Activated CD4-positive, alpha-beta T cell treated with anti-CD3 and anti-CD28 coated beads, Interleukin-2, amount 50 U/mL, for 1 hour (primary cell): ENCODE measurements around the gene CPNE4.
"Not testable (repeated sequence)": the region's sequence is repeated elsewhere in the genome, so short reads cannot be mapped to it uniquely, and the experiment has no call there.

ENCODE experiments used
- DNase-seq: peaks from one replicate; pipeline ENCODE4 v3.0.0-alpha.2; 2020

CPNE4 gene

DNA sequence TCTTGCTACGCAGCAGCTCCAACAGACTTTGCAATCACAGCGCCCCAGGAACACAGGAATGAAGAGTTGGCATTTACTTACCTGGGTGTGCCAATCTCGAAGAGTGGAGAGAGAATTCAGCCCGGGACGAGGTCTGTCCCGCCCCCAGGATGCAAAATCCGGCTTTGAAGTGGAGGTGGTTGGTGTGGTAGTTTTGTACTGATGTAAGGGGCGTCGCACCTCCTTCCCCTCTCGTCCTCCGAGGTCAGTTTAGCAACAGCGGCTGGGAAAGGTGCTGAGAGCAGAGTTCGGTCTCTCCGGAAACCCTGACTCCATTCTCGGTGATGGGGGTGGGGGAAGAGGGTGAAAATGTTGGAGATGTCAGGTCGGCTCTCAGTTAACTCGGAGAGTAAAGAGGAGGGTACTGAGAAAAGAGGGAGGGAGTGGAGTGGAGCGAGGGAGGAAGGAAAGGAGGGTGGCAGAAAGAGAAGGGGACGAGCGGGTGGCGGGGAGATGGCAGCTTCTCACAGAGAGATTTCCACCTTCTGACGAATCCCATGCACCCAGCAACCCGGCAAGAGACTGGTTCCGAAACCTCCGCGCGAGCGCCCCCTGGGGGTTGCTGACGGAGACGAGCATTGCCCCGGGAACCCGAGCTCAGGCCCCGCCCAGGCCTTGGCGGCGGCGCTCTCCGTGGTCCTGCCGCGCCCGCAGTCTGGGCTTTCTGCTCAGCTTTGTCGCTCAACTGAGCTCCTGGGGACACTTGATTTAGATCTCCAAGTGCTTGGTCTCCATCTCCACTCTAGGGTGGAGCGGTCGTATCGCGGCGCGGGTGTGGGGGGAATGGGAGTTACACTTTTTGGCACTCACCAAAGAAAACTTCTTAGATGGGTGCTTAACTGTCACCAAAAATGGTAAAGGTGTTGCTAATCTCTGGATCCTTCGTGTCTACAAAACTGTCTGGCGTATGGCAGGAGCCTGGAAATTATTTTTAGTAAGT is at the start of gene CPNE4:
Gene CPNE4 (minus strand): TSS at position 529 of the 979 bp plus-strand sequence.
- DNase-seq = peak; percentile 60

DNA sequence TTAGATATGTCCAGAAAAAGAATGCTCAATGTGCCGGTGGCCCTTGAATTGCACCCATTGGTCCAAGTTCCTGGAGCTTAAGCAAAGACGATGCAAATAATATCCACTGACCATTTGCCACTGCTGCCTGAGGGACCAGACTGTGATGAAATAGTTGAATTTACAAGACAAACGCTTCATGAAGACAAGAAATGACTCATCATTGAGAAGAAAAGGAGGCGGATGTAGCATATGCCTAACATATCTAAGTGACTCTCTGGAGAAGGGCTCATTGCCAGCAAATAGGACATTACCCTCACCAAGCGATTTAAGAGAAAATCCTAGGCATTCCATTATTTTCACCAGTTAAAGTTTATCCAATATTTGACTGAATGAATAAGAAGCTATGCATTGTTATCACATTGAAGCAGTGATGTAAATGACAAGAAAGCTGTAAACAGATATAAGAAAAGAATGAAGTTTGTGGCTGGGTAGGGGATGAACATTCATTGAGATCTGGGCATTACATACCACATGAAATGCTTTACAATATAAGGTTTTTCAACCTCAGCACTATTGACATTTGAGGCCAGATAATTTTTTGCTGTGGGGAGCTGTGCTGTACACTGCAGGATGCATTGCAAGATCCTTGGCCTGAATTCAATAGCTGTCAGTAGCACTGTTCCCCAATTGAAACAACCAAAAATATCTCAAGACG is 48.9 kb upstream of the CPNE4 start:
- no peak for DNase-seq

DNA sequence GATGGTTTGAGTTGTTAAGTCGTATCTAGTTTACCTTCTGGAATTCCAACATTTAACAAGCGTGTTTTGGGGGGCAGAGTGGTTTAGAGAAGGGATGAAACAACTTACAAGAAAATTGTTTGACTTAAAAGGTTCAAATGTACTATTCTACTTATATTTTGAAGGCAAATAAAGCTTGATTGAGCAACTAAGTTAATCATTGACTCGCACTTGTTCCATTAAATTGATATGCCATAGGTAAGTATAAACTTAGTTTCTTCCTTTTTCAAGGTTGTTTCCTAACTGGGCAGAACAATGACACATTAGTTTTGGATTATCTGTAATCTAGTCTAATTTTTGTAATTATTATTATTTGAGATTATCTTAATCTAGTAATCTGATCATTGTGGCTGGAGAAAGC is 48.3 kb upstream of the CPNE4 start:
- DNase-seq = no peak

DNA sequence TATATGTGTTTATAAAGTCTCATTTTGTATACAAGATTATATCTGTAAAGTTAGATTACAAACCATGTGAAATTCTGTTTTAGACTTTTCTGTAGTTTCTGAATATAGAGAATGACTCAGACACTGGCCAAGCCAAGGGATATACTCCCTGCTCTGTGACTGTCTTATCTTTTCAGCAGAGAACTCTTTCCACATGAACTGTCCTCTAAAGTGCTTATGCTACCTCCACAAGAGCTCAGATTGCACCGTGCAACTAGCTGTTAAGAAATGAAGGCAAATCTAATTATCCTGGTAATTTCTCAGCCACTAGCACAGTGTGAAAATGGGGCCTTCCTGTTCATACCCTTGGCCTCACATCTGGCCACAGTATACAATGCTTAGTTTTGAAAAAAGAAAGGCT is 44.3 kb upstream of the CPNE4 start:
- DNase-seq = no peak

DNA sequence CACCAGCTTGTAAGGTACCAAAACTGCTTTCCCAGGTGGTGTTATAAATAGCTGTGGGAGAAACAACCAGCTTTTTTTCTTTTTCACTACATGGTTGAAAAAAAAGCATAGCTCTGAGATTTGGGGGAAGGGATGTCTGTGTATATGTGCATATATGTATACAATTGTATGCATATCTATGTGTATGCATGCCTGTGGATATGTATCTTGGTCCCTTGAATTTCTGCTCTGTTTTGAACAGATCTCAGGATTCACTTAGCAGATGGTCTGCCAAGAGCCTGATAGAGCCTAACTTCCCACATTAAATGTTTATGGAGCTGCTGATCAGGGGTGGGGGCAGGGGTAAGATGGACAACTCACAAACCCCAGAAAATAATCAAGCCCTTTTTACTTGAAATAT is 39.0 kb upstream of the CPNE4 start:
- DNase-seq = no peak

DNA sequence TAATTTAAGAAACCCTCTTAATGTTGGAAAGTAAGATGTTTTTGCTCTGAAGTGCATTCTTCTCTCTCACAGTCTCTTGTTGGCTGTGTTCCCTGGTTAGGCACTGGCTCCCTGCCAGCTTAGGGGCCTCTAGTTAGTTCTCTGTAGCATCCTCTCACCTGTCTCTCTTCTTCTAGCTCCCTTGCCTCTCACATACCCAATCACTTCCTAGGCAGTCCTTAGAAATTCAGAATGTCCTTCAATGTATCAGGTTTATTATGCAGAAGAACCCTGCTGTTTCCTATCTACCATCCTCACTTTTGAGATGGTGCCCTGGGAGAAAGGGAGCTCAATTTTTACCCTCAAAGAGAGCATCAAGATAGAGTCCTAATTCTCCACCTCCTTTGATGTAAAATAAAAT is 36.2 kb upstream of the CPNE4 start:
- no peak for DNase-seq

DNA sequence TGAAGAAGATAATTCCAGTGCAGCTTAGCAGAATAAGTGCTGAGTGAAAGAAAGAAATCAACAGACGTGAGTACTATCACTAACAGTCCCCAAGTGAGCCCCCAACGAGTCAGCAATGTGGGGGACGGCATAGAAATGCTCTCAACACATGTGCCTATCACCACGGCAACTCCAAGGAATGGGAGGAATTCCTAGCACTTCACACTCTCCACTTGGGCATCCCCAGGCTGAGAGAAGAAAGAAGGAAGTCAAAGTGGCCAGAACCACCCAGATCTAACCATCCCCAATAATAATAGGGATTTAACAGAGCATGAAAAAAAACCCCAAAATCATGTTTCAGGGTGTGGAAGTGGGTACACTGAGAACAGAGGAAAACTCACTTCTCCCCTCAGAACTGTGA is 29.3 kb upstream of the CPNE4 start:
- no peak for DNase-seq

DNA sequence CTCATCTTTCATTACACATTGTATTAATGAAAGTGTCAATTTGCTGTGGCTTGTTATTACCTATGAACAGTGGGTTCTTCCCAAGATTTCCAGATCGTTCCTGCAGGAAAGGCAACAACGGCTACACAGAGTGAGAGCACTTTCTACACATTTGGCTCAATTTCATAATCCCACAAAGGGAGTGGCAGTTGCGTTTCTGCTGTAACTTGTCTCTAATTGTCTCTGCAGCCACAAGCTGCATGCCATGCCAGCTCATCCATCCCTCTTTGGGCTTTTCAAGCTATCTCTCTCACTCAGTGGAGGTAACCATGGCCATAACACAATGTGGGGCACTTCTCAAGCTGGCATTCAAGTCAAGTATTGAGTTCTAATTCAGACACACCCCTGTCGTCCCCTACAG is 27.7 kb upstream of the CPNE4 start:
- DNase-seq = no peak

DNA sequence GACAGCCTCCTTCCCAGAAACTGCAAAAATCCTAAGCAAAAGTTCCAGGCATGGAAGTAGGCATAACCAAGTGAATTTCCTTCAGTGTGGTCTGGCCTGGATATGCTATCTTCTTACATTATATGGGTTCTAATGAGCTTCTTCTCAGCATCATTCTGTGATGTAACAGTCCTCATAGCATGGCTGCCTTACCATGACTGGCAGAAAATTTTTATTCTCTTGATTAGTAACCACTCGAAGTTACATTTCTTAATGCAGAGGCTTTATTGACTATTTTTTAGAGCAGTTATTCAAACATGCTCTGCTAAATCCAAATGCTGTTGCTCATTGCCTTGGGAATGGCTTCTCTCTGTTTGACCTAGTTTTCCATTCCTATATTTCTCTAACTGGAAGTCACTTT is 21.1 kb upstream of the CPNE4 start:
- no peak for DNase-seq

DNA sequence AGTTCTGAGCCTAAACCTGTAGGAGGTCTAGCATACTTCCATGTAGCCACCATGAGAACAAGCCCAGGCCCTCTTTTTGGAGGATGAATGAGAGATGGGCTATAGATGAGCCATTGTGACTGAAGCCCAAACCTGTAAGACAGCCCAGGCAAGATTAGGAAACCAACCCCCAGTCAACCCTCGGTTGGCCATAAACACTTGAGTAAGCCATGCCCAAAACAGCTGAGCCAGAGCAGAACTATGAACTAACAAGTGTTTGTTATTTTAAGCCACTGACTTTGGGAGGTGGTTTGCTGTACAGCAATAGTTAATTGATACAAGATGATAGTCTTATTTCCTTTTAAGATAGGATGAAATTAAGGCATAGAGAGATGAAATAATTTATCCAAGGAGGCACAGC is 12.4 kb upstream of the CPNE4 start:
- no peak for DNase-seq

DNA sequence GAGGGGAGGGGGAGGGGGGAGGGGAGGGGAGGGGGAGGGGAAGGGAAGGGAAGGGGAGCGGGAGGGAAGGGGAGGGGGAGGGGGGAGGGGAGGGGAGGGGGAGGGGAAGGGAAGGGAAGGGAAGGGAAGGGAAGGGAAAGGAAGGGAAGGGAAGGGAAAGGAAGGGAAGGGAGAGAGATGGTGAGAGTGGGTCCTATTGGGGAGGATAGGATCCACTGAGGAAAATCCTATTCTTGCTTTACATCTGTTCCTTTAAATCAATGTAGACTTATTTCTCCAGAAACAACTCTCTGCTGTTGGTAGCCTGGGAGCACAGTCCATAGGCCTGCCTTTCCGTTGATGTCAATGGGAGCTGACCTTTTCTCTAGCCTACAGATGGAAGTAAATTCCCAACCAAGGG is 10.1 kb upstream of the CPNE4 start:
- not testable (repeated sequence) for DNase-seq

DNA sequence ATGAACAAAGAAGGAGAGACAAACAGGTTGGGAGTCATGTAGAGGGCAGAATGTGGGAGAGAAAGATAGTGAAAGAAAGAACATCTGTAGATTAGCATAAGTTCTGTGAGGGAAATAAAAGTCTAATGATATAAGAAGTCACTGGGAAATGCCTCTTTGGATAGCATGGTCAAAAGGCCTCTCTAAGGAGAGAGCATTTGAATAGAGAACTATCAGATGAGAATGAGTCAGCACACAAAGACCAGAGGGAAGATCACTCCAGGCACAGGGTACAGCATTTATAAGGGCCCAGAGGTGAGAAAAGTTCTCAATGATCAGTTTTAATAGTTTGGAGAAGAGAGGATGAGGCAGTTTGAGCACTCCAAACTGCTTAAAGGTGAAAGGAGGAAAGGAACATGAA is 7.9 kb upstream of the CPNE4 start:
- DNase-seq = no peak

DNA sequence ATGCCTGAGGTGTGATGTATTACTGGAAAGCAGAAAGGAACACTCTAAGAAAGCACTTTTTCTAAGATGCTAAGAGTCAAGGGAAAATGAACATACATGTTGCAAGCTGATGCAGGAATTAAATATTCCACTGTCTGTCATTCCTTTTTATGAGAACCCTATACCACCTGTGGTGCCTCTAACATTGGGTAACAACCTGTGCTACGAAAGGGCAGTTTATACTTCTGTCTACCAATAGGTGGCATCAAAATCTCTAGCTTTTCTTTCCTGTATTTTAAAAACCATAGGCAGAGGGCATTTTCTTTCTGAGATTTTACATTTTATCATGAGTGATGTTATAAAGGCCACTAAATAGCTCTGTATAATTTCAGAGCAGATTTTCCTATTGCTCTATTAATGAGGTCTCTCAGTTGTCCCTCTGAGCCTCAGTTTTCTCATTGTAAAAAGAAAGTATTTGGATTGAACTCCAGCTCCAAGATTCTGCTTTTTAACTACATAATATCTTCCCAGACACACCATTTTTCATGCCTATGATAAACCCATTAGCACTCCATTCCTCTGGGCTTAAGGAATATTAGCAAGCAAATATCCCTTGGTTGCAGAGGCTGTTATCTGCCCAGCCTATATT is 3.5 kb upstream of the CPNE4 start:
- DNase-seq = no peak

DNA sequence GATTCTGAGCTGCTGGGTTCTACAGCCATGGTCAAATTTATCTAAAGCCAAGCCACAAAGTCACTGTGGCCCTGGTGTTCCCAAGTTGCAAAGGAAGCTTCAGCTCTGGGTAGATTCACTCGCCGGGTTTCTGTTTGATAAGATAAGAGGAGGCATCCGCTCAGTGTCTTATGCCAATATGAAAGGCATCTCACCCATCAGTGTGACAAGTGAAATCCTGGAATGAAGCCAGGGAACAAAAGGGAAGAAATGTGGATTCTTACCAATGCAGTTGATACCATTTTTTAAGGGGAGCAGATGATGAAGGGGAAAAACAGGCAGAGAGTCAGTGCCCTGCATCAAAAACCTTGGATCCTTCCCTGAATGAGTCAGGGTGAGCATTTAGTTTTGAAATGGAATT is 2.8 kb upstream of the CPNE4 start:
- DNase-seq = no peak

DNA sequence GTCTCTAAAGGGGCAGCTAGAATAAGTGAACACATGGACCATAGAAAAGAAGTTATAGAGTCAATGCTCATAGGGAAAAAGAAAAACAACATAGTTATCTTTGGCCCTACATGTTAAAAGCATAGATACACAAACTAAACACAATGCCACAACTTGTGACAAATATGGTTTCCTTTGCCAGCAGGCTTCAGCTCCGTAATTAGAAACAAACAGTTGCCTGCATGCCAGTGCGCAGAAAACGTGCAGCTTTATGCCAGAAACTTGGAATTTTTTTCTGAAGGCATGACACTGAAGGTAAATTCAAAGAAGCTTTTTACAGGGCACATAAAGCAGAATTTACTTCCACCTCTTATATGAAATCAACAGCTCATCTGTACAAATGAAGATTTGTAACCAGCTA is 2.2 kb upstream of the CPNE4 start:
- no peak for DNase-seq

DNA sequence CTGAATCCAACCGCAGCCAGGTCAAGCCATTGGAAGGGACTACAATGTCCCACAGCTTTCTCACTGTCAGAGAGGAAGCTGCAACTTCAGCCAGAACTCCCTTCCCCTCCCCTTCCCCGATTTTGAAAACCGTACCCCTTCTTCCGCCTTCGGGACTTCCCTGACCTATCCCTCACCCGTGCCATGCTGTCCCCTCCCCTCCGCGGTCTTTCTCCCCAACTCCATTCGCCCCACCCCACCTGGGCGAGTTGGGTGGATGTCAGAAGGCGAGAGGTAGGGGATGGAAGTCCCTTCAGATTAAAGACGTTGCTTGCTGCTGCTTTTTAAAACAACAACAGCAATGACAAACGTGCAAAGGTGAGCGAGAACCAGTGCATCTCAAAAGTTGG is 723 bp downstream of the CPNE4 start:
- DNase-seq = no peak

DNA sequence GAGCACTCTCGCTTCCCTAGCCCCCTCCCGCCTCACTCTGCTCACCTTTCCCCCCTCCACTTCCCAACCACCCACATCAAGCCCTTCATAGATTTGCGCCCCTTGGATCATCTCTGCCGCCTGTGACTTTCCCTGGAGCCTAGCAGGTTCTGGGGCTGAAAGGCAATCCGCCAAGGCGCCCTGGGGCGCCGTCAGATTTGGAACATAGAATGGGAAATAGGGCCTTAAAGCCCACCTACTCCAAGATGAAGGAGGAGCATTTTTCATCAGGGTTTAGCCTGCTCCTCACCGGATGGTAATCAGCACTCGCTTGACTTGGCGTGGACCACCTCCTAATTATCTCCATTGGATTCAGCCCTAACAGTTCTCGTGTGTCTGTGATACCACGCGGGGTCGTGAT is 1.3 kb downstream of the CPNE4 start:
- DNase-seq = no peak

DNA sequence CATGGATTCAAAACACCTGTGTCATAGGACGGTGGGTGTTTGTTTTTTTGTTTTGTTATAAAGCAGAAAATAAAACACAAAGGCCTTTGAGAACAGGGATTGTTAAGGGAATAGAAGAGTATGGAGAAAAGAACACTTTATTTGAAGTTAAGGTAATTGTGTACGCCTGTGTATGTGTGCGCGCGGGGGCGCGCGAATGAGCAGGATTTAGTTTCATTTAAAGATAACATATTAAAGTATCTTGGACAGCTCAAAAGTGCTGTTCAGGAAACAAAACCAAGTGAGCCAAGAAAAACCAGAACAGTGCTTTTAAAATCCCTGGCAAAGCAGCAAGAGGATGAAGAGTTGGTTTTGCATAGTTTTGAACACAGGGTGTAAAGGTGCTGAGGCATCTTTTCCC is 1.9 kb downstream of the CPNE4 start:
- DNase-seq = no peak

DNA sequence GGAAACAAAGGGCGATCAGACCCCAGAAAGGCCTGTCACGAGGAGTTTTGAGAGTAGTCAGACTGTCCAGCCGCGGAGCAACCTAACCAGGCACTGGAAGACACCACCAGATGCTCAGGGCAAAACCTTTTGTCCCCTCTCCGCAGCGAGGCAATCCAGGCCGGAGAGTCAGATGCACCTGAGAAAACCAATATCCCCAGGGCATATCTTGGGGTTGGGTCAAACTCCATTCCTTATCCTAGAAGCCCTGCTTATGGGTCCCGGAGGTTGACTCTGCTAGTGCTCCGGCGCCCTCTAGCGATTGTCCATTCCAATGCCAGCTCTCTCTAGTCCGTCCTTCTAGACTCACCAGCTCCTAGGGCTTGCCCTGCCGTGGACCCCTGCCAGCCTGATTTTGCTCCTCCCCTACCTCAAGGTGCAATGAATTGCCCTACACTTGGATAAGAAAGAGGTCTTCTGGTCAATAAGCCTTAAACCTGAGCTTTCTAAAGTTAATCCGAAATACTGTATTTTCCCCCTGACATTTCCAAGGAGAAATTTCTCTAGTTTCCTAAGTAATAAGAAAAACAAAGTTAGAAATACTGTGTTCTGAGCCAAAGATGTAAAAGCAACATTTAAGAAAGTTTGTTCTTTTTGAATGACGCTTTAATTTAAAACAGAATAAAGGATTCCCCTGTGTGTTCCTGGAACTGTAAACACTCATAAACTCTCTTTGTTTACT is 5.5 kb downstream of the CPNE4 start:
- peak; percentile 51 for DNase-seq

DNA sequence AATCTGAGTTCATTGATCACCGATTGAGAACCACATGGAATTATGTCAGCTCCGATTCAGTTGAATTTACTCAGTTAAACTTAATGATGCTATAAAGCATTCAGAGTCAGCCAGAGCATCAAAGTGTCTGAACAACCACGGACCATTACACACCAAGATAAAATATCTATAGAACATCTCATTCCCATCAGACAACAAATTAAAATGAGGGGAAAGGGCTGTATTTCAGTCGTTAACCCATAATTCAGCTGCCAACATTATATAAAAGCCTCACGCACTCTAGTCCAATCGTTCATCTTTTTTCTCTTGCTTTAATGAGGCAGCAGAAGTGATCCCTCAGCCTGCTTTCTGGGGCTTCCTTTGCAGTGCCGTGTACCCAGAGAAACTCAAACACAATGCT is 11.9 kb downstream of the CPNE4 start:
- DNase-seq = no peak

DNA sequence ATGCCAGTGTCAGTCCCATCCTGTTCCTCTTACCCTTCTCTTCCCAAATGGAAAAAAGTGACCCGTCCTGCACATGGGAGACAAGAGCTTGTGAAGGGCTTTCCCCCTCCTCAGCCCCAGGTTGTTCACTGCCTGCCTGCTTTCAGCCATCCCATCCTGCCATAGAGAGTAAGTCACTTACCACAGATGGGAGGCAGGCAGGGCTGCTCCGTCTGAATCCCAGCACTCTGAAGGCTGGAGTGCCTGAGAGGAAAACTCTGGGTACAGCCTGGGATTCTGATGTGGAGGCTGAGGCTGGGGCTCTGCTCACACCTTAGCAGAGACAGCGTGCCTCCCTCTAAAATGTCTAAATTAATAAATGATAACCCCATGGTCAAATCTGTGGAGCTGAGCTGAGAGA is 14.8 kb downstream of the CPNE4 start:
- no peak for DNase-seq

DNA sequence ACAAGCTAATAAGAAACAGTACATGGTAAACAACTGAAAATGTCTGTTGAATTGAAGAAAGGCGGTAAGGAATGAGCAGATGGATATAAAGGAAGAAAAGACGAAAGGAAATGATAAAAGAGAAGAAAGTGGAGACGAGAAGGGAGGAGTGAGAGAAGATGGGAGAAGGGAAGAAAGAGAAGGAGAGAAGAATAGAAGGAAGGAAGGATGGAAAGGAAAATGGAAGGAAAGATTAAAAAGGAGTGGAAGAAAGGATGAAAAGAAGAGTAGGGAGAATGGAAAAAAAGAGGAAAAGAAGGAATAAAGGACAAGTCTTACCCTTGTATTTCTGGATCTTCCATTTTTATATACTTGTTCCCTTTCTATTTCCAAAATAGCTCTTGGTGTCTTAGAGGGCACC is 17.7 kb downstream of the CPNE4 start:
- no peak for DNase-seq
